HG02678 (cell line): ENCODE results near the gene MACROD2.

Experiments used
- ATAC-seq: cut with Tn5 transposase; IDR thresholded peaks from one replicate; pipeline ENCODE4 v1.9.1; 2021; ENCODE audit warnings: mild to moderate bottlenecking, moderate library complexity; ENCODE audit not compliant: unreplicated experiment

MACROD2 gene

DNA sequence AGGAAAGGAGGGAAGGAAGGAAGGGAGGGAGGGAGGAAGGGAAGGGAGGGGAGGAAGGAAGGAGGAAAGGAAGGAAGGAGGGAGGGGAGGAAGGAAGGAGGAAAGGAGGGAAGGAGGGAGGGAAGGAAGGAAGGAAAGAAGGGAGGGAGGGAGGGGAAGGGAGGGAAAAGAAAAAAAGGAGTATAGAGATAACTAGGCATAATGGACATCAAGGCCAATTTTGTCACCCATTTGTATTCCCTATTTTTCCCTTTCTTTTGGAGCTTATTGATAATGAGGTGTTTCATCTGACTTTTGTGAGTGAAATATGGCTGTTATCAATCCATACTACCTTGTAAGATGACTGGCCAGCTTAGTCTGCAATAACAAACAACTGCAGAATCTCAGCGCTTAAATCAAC, 624.1 kb downstream of the MACROD2 start:
- ATAC-seq: no peak

DNA sequence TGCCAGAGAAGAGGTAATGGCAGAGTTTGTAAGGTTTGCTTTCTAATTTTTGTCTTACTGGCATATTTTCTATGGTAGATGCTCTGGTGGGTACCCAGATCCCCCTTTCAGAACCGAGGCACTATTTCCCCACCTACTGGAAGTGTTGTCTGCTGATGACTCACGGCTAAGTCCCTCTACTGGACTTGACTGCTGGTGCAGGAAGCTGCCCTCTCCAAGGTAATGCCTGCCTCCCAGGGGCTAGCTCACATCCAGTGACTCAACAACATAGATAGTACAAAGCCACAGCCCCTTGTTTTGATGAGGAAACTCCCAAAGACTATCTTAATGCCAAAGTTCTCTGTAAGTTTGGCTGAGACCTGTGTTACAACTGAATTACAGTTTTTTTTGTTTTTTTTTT, 627.5 kb downstream of the MACROD2 start:
- no peak for ATAC-seq

DNA sequence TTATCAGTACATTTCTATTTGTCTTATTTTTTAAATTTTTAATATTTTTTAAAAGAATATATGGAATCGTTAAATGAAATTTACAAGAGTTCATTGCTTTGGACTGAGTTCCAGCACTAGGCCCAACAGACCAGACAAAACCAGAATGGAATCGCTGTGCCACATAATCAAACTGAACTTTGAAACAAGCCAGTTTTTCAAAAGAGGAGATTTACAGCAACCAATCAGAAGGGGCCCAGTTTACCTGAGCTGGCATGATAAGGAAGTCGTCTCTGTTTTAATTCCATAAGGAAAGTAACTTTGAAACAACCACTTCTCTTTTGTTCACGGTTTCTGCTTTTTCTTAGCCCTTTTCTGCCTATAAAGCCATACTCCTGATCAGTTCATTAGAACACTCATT, 635.7 kb downstream of the MACROD2 start:
- ATAC-seq: no peak

DNA sequence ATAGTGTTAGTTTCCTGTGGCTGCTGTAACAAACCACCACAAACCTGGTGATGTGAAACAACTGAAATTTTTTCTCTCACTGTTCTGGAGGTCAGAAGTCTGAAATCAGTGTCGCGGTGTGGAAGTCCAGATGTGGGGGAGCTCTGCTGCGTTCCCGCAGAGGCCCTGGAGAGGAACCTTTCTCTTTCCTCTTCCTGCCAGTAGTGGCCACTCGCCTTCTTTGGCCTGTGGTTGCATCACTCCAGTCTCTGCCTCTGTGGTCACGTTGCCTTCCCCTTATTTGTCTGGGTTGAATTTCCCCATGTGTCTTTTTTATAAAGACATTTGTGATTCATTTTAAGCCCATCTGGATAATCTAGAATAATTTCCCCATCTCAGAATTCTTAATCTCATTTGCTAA, 637.6 kb downstream of the MACROD2 start:
- no peak for ATAC-seq

DNA sequence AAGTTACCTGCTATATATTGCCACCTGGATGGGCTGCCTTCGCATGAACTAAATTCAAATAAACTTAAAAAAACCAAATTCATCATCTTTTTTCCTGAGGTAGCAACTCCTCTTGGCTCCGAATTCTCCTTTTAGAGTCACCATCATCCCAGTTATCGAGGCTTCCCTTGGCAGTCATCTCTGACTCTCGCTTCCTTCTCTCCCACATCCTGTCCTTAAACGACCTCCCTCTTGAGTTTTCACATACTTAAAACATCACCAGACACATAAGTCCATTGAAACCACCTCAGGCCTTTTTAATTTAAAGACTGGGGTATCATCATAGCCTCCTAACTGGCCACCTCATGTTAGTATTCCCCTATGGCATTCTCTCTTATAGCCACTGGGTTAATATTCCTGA, 638.2 kb downstream of the MACROD2 start:
- no peak for ATAC-seq

DNA sequence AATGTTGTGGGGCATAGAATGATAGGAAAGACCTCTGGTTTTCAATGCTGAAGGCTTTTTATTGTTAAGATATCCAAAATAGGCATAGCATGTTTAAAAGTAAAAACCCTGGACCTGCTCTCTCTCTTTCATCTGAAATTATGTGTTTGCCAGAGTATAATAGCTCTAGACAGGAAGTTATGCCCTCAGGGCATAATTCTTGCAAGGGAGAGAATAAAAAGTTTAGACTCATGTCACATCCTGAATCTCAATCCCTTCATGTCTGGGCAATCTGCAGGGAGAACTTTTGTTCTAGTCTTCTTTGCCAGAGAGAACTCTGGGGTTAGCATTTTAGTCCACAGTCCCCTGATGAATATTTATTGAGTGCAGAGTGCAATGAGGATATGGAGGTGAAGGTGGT, 639.3 kb downstream of the MACROD2 start:
- ATAC-seq: no peak

DNA sequence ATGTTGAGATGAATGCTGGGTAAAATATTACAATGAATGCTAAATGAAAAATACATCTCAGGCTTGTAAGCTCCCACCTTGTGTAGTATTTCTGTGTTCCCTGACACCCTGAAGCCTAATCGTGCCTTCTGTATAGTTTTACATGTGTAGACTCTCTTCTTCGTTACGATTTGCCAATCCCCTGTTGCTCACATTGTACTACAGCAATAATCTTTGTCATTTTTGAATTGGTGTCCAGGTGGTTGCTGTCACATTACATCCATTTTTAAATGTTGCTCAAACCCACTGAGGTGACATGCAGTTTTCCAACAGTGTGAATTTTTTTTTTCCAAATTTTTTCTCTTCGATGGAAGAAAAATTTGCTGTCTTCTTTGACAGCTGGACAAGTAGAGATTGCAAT, 642.1 kb downstream of the MACROD2 start:
- no peak for ATAC-seq

DNA sequence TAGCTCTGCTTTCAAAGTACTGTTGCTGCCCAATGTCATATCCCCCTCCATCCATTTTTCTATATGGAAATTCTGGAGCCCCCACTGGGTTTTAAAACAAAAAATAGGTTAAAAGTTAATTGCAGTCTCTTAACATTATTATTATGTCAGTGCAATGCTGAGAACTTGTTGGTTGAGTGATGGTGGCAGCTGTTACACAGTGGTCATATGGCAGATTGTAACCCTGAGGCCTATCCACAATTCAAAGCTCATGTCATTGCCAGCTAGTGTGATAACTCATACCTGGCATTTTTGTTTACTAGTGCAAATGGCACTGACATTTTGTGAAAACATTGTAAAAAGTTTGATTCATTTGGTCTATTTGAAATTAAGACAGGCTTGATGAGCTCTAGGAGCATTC, 647.8 kb downstream of the MACROD2 start:
- no peak for ATAC-seq

DNA sequence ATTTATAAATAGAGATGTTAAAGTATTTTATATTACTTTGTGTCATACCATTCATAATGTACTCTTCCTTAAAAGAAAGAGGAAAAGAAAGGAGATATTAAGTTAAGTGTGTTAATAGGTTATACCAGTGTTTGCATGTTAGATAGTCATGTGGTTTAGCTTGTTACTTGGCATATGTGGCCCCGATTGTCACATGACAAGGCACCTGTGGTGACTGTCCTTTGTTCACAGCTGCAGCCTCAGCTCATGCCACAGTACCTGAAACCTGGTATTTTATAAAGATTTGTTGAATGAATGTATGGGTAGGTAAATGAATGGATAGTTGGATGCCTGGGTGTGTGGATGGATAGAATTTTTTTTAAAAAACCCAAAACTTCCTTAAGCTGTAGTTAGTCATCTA, 648.2 kb downstream of the MACROD2 start:
- no peak for ATAC-seq

DNA sequence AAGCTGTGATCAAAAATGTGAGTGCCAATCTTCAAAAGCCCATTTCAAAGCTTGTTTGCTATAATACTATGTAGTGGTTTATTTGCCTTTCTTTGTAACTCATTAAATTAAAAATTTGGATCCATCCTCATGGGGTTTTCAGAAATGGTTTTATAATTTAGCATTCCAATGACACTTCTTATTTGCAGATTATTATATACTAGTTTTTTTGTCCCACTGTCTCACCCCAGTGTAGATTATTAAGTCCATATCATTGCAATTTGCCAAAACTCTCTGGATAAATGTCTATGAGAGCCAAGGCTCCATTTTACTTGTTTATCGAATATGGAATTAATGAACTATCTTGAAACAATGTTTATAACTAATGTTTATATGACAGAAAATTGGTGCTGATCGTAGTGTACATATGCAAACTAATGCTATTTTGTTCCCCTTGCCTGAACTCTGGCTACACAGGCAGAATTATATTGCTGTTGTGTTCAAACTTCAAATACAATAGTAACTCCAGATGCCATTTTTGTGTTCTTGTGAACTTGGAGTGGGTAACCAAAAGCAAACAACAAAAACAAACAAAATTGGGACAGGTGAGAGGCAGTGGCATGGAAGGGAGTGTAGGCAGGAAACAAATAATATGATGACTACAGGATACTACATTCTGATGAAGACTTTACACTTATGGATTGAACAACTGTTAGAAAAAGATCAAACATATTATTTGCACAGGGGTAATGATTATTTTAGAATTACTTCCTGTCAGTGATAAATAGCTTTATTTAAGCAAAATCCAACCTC, 649.2 kb downstream of the MACROD2 start:
- ATAC-seq: no peak

DNA sequence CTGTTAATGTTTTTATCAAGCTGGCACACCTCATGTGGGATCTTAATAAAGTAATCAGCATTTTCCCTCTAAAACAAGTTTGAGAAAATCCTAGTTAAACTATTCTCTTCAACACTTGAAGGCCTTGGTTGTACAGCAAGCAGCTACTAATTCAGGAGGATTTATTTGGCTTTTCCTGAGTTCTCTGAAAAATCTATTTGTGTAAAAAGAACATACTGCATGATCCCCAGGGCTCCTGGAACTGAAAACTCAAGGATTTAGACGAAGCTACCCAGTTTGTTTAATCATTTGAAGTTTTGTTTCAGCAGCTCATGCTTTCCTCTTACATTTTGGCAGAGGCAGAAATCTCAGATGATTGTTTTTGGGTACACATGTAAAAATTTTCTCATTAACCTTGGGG, 651.7 kb downstream of the MACROD2 start:
- no peak for ATAC-seq

DNA sequence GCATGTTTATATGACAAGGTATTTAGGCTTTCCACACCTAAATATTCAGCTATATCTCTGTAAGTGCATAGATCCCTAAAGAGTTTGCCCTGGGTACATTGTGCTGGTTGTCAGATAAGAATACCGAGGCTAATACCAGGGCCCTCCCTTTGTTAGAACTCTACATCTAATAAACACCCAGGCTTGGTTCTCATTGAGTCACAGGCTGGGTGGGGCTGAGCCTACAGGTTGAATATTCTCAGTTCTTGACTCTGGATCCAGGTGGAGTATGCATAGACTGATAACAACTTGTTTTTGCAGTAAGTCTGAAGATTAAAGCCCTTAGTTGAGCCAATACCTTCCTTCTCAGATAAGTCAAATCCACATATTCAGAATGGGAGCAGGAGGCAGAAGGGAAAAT, 654.3 kb downstream of the MACROD2 start:
- no peak for ATAC-seq

DNA sequence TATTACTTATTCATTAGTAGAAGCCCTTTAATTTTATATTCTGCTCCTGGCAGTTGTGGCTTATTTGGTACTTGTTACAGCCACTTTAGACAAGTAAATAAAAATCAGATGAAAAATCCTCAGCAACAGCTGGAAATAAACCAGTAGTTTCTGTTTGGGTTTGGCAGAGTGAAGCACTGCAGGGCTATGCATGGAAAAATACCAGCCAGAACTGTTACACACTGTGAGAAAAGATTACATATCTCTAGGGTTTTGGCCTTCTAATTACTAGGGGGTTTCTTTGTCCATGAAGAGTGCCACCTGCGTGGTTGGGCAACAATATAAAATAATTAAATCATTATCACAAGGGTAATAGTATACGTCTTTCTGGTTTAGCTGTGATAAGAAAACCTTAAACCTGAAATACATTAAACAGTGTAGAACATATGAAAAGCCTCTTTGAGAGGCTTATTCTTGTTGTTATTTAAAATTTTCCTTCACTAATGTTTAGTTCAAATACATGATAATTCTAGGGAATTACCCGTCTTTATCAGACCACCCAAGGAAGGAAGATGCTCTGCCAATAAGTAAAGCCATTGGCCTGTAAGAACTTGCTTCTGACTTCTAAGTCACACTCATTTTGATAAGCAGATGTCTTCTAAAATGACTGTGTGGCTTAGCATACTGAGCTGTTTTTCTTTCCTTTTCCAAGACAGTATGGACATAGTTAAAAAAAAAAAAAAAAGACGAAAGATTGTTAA, 662.1 kb downstream of the MACROD2 start:
- ATAC-seq: no peak

DNA sequence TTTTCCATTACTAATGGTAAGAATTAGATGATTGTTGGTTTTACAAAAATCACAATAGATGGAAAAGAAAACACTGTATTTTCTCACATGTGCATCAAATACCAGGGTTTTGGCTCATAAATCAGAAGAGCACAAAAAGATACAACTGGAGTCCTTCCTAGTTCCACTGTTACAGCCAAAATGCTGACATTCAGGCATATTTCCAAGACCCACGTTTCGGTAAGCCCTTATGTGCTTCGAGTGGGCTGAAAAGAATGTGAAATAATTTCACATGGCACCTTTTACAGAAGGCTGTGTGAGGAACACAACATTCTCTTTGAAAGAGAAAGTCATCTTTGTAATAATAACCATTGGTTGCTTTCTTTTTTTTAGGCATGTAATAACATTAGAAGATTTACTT, 668.8 kb downstream of the MACROD2 start:
- ATAC-seq: no peak

DNA sequence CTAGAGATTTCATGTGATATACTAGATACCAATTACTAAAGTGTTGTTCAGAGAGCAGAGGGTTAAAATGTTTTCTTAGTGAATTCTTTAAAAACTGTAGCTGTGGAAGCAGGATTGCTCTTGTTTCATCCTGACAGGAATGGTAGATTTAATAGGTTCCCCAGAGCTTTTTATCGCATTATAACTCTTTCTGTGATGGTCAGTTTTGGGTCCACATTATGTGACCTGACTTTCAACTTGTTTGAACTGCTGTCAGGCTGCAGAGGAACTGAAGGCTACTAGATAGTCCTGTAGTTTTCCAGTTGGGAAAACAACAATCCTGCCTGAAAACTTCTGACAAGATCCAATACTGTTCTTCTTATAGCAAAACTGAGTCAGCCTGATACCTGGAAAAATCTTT, 671.4 kb downstream of the MACROD2 start:
- no peak for ATAC-seq

DNA sequence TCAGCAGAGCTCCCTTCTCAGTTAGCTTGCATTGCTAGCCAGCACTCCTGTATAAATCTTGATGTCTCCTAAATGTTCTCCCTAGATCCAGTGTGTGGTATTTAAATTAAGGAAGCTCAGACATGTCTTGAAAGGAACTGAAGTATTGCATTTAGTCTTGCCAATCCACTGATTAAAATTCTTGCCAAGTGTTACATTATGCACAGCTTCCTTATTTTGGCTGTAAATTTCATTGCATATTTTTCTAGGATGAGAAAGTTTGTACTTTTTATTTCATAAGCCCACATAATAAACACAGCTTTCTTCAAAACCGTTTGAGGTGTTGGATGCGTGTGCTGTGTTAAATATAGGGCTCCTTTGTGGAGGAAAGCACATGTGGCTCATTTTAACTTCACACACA, 671.9 kb downstream of the MACROD2 start:
- ATAC-seq: no peak

DNA sequence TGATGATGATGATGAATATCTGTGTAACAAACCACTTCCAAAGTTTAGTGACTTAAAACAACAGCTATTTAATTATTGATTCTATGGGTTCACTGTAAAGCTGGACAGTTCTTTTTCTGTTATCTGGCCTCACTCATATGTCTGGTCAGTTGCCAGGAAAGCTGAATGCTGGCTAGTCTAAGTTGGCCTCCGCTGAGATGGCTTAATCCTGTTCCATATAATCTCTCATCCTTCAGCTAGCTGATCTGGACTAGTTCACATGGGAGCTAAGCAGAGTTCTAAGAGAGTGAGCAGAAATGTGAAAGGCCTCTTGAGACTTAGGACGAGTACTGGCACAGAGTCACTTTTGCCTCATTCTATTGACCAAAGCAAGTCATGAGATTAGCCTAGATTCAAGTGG, 676.8 kb downstream of the MACROD2 start:
- no peak for ATAC-seq

DNA sequence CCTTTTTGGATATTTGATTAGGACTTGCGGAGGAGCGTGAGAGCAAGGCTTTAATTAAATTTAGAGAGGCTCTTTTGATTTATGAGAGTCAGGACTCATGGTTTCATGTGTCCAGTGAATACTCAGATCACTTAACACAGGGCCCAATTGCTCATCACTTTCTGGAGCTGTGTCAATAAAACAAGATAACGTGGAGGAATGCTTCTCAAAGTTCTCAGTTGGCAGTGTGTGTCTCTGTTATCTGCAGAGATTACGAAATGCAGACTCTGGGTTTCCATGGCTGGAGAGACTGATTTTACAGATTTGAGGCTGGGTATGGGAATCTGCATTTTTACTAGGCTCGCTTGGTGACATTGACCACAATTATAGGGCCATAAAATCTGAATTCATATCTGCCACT, 677.8 kb downstream of the MACROD2 start:
- ATAC-seq: no peak

DNA sequence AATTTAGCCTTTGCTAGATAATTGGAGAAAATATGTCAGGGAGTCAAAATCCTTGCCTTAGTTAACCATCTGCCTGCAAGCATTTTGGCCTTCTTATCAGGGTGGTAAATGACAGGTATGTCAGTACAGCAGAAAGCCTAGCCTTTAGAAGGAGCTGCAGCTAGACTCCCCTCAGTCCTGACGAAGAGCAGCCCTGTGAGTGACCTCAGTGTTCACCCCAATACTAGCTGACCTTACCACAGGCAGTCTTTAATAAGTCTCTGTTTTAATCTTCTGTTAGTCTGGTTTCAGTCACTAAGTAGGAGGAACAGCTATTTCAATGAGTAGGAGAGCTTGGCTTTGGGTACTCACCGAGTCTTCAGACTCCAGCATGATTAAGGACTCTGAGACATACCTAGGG, 682.1 kb downstream of the MACROD2 start:
- ATAC-seq: no peak

DNA sequence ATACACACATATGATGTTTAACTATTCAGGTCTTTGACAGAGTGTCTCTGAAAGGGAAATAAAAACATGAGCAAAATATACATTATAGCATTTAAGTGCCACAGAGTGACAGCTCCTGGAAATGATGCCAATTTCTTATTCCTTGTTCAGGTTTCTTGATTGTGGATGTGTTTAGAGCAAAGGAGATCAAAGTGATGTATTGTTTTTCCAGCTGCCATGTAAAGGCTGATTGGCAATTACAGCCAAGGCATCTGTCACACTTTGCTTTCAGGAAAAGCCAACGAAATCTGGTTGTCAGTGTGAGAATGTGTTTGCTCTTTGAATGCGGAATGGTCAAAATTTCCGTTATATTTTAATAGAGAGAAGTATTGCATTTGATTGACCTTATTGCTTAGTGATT, 689.9 kb downstream of the MACROD2 start:
- no peak for ATAC-seq

DNA sequence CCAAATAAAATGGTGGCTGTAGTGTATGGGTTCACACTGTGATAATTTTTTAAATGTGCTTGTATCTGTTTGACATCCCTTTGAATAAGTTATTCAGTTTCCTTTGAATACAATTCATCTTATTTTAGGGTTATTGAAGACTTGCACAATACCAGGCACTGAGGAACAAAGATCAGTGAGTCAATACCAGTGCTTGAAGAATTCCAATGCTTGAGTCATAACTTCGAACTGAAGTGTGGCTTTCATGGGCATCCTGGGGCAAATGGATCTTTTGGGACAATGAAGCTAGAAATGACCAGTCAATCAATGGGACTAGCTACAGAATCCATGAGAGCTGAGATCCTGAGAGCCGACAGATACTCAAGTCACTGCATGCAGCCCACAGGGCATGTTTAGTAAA, 692.0 kb downstream of the MACROD2 start:
- ATAC-seq: no peak

DNA sequence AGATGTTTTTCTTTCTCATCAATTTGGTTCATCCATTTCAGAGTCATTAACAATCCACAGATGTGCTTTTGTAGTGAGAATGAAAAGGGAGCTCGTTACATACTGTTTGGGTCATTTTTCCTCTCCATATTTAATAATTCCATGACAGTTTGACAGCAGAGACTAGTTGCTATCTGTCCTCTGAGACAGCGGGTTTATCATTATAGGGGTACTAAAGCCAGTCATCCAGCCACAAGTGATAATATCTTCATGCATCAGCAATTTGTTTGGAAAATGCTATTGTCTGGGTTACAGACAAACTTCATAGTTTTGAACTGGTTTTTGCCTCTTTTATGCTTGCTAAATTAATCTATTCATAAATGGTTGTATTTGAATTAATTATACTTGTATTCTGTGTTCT, 692.7 kb downstream of the MACROD2 start:
- ATAC-seq: no peak

DNA sequence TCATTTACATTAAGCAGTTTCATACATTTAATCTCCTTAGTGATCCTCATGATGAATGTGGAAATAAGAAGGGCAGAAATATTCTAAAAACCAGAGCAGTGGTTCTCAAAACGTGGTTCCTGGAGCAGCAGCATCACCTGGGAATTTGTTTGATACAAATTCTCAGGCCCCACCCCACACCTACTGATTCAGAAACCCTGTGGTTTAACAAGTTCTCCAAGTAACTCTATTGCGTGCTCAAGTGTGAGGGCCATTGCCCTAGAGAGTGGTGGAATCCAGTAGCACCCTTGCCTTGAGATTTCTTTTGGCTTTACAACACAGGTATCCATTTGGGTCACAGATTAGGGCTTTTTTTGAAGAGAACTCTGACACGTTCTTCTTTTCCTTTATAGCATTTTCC, 696.7 kb downstream of the MACROD2 start:
- no peak for ATAC-seq
